Progenitor cell of endocrine pancreas (in vitro differentiated cells): ENCODE results near the gene ATAD3A. TPM values are rescaled to one million over a fixed set of nuclear protein-coding genes. Genes with fewer than 3 reads are reported as not detected.

Experiments used
- DNase-seq: peaks from one replicate; pipeline ENCODE4 v3.0.0; 2021; ENCODE audit warnings: low spot score; ENCODE audit not compliant: unreplicated experiment
- H3K27ac Mint-ChIP-seq: 2 replicates; pipeline ENCODE4 v1.8.0; 2021; ENCODE audit warnings: mild to moderate bottlenecking, moderate library complexity, mixed read lengths
- H3K27me3 Mint-ChIP-seq: 2 replicates; pipeline ENCODE4 v1.8.0; 2021; ENCODE audit warnings: mixed read lengths
- H3K36me3 Mint-ChIP-seq: 2 replicates; pipeline ENCODE4 v1.8.0; 2022; ENCODE audit warnings: mixed read lengths; ENCODE audit not compliant: insufficient read depth
- H3K4me1 Mint-ChIP-seq: 2 replicates; pipeline ENCODE4 v1.8.0; 2021; ENCODE audit warnings: low read depth, mixed read lengths
- H3K4me3 Mint-ChIP-seq: 2 replicates; pipeline ENCODE4 v1.8.0; 2021; ENCODE audit warnings: low read depth, mild to moderate bottlenecking, moderate library complexity, mixed read lengths
- H3K9me3 Mint-ChIP-seq: 2 replicates; pipeline ENCODE4 v1.8.0; 2021; ENCODE audit warnings: low read depth, mixed read lengths
- CTCF ChIP-seq: fragments of 200-600 bp; sonication (generic); IDR thresholded peaks from one replicate; pipeline ENCODE4 v1.5.0; 2021; ENCODE audit warnings: antibody characterized with exemption, mild to moderate bottlenecking; ENCODE audit not compliant: unreplicated experiment
- total RNA-seq: library from RNA; stranded (reverse); gene quantifications from 2 replicates; pipeline ENCODE4 v1.2.1, GENCODE V29; 2021

ATAD3A gene
- total RNA-seq, 1 donor from 2014 or later, result 37.4 TPM

- Mint-ChIP-seq H3K4me3 (no peak overlapping the region), H3K27ac (no peak overlapping the region), H3K36me3 (peaks cover 6% of the 10 kb centered on the region), H3K27me3 (no peaks in the 10 kb centered on the region), H3K9me3 (no peaks in the 10 kb centered on the region), H3K4me1 (no peaks in the 10 kb centered on the region)
- DNase-seq, result no peak
- TF ChIP-seq CTCF, result no peak
Measured at GRCh38 chr1:1545946-1546737, 34.2 kb downstream of the ATAD3A start.

- no peak for TF ChIP-seq CTCF
- Mint-ChIP-seq H3K27me3 (no peaks in the 10 kb centered on the region), H3K4me3 (no peak overlapping the region), H3K9me3 (no peaks in the 10 kb centered on the region), H3K4me1 (no peaks in the 10 kb centered on the region), H3K36me3 (peaks cover 1% of the 10 kb centered on the region), H3K27ac (no peak overlapping the region)
- no peak for DNase-seq
Measured at GRCh38 chr1:1547011-1547410, 35.0 kb downstream of the ATAD3A start.

GRCh38 chr1:1547476-1547875 lies 35.5 kb downstream of the ATAD3A start:
- Mint-ChIP-seq H3K9me3 (no peaks in the 10 kb centered on the region), H3K36me3 (peaks cover 1% of the 10 kb centered on the region), H3K27me3 (no peaks in the 10 kb centered on the region), H3K27ac (no peak overlapping the region), H3K4me1 (no peaks in the 10 kb centered on the region), H3K4me3 (no peak overlapping the region)
- no peak for DNase-seq
- no peak for TF ChIP-seq CTCF

- Mint-ChIP-seq H3K4me3 (no peak overlapping the region), H3K4me1 (no peaks in the 10 kb centered on the region), H3K27me3 (no peaks in the 10 kb centered on the region), H3K36me3 (peaks cover 1% of the 10 kb centered on the region), H3K27ac (no peak overlapping the region), H3K9me3 (no peaks in the 10 kb centered on the region)
- TF ChIP-seq CTCF, result no peak
- DNase-seq, result no peak
Measured at GRCh38 chr1:1548591-1548990, 36.6 kb downstream of the ATAD3A start.

GRCh38 chr1:1550087-1550486 lies 38.1 kb downstream of the ATAD3A start:
- TF ChIP-seq CTCF, result no peak
- Mint-ChIP-seq H3K9me3 (no peaks in the 10 kb centered on the region), H3K4me3 (no peak overlapping the region), H3K27ac (no peak overlapping the region), H3K36me3 (peaks cover 1% of the 10 kb centered on the region), H3K4me1 (no peaks in the 10 kb centered on the region), H3K27me3 (no peaks in the 10 kb centered on the region)
- DNase-seq, result no peak
